ENCODE measurements around the gene POU6F2. TPM values are rescaled to one million over a fixed set of nuclear protein-coding genes. Genes with fewer than 3 reads are reported as not detected.

POU6F2 gene
- total RNA-seq, 4 donors from 2014 or later: 0.91 TPM; not detected in 3

DNA sequence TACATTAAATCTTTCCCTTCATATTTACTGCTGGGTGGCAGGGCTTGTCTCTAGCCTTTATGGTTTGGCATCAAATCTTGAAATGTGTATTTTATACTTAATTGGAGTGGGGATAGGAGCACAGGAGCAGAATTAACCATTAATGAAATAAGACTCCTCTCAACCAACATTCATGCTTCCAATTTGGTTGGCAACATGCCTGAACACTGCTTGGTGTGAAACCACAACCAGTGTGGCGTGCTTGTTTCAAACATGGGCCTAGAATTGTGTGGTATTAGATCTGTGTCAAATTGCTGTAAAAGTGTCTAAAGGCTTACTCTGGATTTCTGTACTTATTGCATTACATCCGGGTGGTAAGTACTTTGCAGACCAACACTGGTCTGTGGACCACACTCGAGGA, 43.7 kb upstream of the POU6F2 start:
- no peak for DNase-seq
- intact Hi-C loops (cut with DNase I; ENCODE audit: low total_unique reads): no loop called here

DNA sequence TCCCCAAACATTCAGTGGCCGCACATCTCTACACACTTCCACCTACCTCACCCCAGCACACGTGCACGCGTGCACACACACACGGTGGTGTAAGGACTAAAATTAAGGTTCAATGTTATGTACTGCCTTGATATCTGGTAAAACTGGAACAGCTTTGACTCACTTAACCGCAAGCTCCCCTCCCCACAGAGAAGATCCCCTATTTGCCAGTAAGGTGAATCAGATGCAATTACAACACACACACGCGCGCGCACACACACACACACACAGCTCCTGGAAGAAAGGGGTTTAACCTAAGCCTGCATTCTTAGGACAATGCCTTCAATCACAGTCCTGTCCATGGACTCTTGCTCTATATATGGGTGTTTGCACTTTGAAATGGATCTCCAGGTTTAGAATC, 43.2 kb upstream of the POU6F2 start:
- TF ChIP-seq, protein P1, sequence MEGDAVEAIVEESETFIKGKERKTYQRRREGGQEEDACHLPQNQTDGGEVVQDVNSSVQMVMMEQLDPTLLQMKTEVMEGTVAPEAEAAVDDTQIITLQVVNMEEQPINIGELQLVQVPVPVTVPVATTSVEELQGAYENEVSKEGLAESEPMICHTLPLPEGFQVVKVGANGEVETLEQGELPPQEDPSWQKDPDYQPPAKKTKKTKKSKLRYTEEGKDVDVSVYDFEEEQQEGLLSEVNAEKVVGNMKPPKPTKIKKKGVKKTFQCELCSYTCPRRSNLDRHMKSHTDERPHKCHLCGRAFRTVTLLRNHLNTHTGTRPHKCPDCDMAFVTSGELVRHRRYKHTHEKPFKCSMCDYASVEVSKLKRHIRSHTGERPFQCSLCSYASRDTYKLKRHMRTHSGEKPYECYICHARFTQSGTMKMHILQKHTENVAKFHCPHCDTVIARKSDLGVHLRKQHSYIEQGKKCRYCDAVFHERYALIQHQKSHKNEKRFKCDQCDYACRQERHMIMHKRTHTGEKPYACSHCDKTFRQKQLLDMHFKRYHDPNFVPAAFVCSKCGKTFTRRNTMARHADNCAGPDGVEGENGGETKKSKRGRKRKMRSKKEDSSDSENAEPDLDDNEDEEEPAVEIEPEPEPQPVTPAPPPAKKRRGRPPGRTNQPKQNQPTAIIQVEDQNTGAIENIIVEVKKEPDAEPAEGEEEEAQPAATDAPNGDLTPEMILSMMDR (IDR thresholded peaks at IDR 0.05): no peak
- no peak for TF ChIP-seq POLR2A (IDR thresholded peaks at IDR 0.05)
- intact Hi-C loops (cut with DNase I; ENCODE audit: low total_unique reads): no loop called here

More for the DNA sequence above, 43.7 kb upstream of the POU6F2 start:
- no peak overlapping the region for H3K27ac ChIP-seq
- H3K9me3 ChIP-seq: no peaks in the 10 kb centered on the region
- no peak for TF ChIP-seq POLR2A (IDR thresholded peaks at IDR 0.05)
- TF ChIP-seq, protein P1 (IDR thresholded peaks at IDR 0.05): no peak
- no peaks in the 10 kb centered on the region for H3K36me3 ChIP-seq
- no peak overlapping the region for H3K4me3 ChIP-seq
- no peaks in the 10 kb centered on the region for H3K27me3 ChIP-seq
- H3K4me1 ChIP-seq: no peaks in the 10 kb centered on the region

DNA sequence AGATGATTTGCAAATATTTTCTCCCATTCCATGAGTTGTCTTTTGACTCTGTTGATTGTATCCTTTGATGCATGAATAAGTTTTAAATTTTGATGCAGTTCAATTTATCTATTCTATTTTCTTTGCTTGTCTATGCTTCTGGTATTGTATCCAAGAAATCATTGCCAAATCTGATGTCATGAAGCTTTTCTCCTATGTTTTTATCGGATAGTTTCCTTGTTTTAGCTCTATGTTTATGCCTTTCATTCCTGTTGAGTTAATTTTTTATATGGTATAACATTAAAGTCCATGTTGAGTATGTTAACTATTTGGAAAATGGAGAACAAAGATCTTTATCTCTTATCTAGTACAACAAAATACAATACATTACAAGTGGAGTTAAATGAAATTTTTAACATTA, 41.1 kb upstream of the POU6F2 start:
- Histone ChIP-seq H3K36me3 (no peaks in the 10 kb centered on the region), H3K27ac (no peak overlapping the region), H3K4me1 (no peaks in the 10 kb centered on the region), H3K9me3 (no peaks in the 10 kb centered on the region), H3K4me3 (no peak overlapping the region), H3K27me3 (no peaks in the 10 kb centered on the region)
- no peak for DNase-seq
- intact Hi-C loops (cut with DNase I; ENCODE audit: low total_unique reads): no loop called here
- TF ChIP-seq, protein P1 (IDR thresholded peaks at IDR 0.05): no peak
- TF ChIP-seq POLR2A (IDR thresholded peaks at IDR 0.05): no peak

More for the DNA sequence above, 43.2 kb upstream of the POU6F2 start:
- Histone ChIP-seq H3K27ac (no peak overlapping the region), H3K9me3 (no peaks in the 10 kb centered on the region), H3K36me3 (no peaks in the 10 kb centered on the region), H3K4me3 (no peak overlapping the region), H3K4me1 (no peaks in the 10 kb centered on the region), H3K27me3 (no peaks in the 10 kb centered on the region)
- DNase-seq: no peak

DNA sequence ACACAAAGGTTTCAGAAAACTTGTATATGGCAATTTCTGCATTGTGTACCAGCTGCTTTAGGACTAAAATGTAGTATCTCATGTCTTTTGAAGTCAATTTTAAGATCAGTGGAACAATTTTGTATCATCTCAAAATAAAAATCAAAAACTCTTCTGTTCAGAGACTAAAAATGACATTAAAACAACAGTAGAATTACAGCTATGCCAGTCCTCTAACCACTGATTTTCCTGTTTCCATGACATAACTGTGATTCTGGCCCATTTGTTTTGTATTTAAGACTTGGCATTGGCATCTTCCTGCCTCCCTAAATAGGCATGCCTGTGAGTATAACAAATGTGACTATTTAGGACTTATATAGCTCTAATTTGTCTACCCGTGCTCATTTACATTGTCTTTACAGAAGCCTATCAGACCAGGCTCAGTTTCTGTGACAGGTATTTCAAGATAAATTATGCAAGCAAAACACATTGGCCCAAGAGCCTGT, 39.7 kb upstream of the POU6F2 start:
- Histone ChIP-seq H3K27me3 (no peaks in the 10 kb centered on the region), H3K4me1 (no peaks in the 10 kb centered on the region), H3K36me3 (no peaks in the 10 kb centered on the region), H3K4me3 (no peak overlapping the region), H3K27ac (no peak overlapping the region), H3K9me3 (no peaks in the 10 kb centered on the region)
- intact Hi-C loops (cut with DNase I; ENCODE audit: low total_unique reads): no loop called here
- DNase-seq: no peak
- no peak for TF ChIP-seq POLR2A (IDR thresholded peaks at IDR 0.05)
- TF ChIP-seq, protein P1 (IDR thresholded peaks at IDR 0.05): no peak

DNA sequence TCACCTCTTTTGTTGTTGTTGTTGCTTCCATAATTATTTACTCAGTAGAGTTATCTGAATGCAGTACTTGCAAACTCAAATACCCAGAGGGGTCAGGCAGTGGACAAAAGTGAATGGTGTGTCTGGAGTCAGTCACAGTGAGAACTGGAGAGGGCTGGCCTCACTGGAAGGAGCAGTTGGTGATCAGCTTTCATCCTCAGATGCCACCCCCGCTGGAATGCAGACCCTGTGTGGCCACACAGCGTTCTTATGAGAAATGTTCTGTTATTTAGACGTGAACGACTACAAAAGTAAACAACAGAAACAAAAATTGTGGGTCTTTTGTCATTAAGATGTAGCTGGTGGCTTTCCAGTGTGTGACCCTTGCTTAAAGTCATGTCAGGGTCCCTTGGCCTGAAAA, 39.1 kb upstream of the POU6F2 start:
- Histone ChIP-seq H3K27ac (no peak overlapping the region), H3K4me1 (no peaks in the 10 kb centered on the region), H3K4me3 (no peak overlapping the region), H3K36me3 (no peaks in the 10 kb centered on the region), H3K9me3 (no peaks in the 10 kb centered on the region), H3K27me3 (no peaks in the 10 kb centered on the region)
- no peak for DNase-seq
- intact Hi-C loops (cut with DNase I; ENCODE audit: low total_unique reads): no loop called here
- no peak for TF ChIP-seq POLR2A (IDR thresholded peaks at IDR 0.05)
- TF ChIP-seq, protein P1 (IDR thresholded peaks at IDR 0.05): no peak
